Fibroblast of lung (primary cell): ENCODE data around the gene GP1BB. TPM values are rescaled to one million over a fixed set of nuclear protein-coding genes. Genes with fewer than 3 reads are reported as not detected.

ENCODE experiments used
- DNase-seq, 2 donors: peaks; one replicate each; pipeline versions ENCODE4 v3.0.0 to v3.0.0-alpha.2; 2010; ENCODE audit warnings: low read depth in 2 of 2
- H2AFZ ChIP-seq: 2 replicates; pipeline ENCODE4 v1.5.1; 2012; ENCODE audit warnings: low read length, control low read depth, inconsistent platforms
- H3K27ac ChIP-seq: 2 replicates; pipeline ENCODE4 v1.5.1; 2011; ENCODE audit warnings: low read length, control low read depth; ENCODE audit not compliant: insufficient read depth
- H3K27me3 ChIP-seq: 2 replicates; pipeline ENCODE4 v1.5.1; 2011; ENCODE audit warnings: mild to moderate bottlenecking, low read length; ENCODE audit not compliant: control insufficient read depth, insufficient read depth
- H3K36me3 ChIP-seq: 2 replicates; pipeline ENCODE4 v1.5.1; 2011; ENCODE audit warnings: low read length; ENCODE audit not compliant: control insufficient read depth, insufficient read depth
- H3K4me1 ChIP-seq: 2 replicates; pipeline ENCODE4 v1.5.1; 2011; ENCODE audit warnings: low read length; ENCODE audit not compliant: control insufficient read depth, insufficient read depth; ENCODE audit errors: extremely low read depth
- H3K4me2 ChIP-seq: 2 replicates; pipeline ENCODE4 v1.5.1; 2011; ENCODE audit warnings: low read length, control low read depth; ENCODE audit not compliant: insufficient read depth; ENCODE audit errors: extremely low read depth
- H3K4me3 ChIP-seq, 4 experiments: fragments of 200-600 bp in 1 of 4; sonication (generic) in 1 of 4; replicated peaks in 1 of 4; 2 replicates each; pipeline ENCODE4 v1.5.1; 2011 to 2016; ENCODE audit warnings: low read length in 4 of 4, low read depth in 3 of 4, mild to moderate bottlenecking in 3 of 4, control low read depth in 2 of 4, inconsistent platforms in 1 of 4, mixed read lengths in 1 of 4; ENCODE audit not compliant: insufficient read depth in 1 of 4; ENCODE audit errors: control extremely low read depth in 1 of 4
- H3K79me2 ChIP-seq: 2 replicates; pipeline ENCODE4 v1.5.1; 2012; ENCODE audit warnings: mild to moderate bottlenecking, low read length, inconsistent platforms; ENCODE audit not compliant: control insufficient read depth, insufficient read depth
- H3K9ac ChIP-seq: 2 replicates; pipeline ENCODE4 v1.5.1; 2011; ENCODE audit warnings: mild to moderate bottlenecking, low read length, control low read depth; ENCODE audit not compliant: insufficient read depth
- H3K9me3 ChIP-seq: 2 replicates; pipeline ENCODE4 v1.5.1; 2012; ENCODE audit warnings: low read depth, low read length; ENCODE audit not compliant: control insufficient read depth, insufficient read depth
- H4K20me1 ChIP-seq: 2 replicates; pipeline ENCODE4 v1.5.1; 2011; ENCODE audit warnings: low read length; ENCODE audit not compliant: control insufficient read depth, insufficient read depth; ENCODE audit errors: extremely low read depth
- CTCF ChIP-seq, 2 donors: IDR thresholded peaks in 1 of 2; conservative IDR thresholded peaks in 1 of 2; 1 replicate in 1 of 2; 2 replicates in 1 of 2; pipeline ENCODE4 v1.5.1; 2011 to 2012; ENCODE audit warnings: low read length in 2 of 2, control low read depth in 1 of 2, inconsistent platforms in 1 of 2, low read depth in 1 of 2, mild to moderate bottlenecking in 1 of 2
- EZH2 ChIP-seq: IDR thresholded peaks from 2 replicates; pipeline ENCODE4 v1.5.1; 2012; ENCODE audit warnings: low read length, control low read depth, mild to moderate bottlenecking; ENCODE audit errors: missing control alignments
- polyA plus RNA-seq, 2 donors: library from polyadenylated mRNA; depleted of rRNA in 1 of 2; stranded (reverse) in 1 of 2; unstranded in 1 of 2; fragments of >200 nt; gene quantifications; 2 replicates each; pipeline ENCODE4 v1.2.1, GENCODE V29; 2011 to 2012; ENCODE audit warnings: missing spikeins in 1 of 2
- total RNA-seq: library from RNA; depleted of rRNA; stranded (reverse); fragments of >200 nt; gene quantifications from 2 replicates; pipeline ENCODE4 v1.2.1, GENCODE V29; 2014

Gene GP1BB
- total and polyA plus RNA-seq, 2 donors (not counting 1 experiment from before 2014, with no cell fraction given), result 0.50 to 1.8 TPM

DNA sequence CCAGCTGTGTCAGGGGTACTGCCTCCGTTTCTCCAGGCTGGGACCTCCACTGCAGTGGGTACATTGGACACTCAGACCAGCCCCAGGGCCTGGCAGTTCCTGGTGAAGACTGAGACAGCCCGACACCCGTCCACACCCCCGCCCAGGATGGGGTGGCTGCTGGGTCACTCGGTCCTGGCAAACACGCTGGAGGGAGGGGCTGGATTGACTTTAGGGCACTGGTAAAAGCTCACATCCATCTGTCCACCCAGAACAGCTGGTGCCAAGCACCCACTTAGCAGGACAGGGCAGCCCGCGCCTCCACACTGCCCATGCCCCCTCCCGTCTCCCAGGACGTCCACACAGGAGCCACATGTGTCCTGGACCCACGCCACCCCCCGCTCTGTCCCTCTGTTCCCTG, 26.5 kb downstream of the GP1BB start:
- Histone ChIP-seq H3K27me3 (peaks cover 23% of the 10 kb centered on the region), H3K9ac (no peak overlapping the region), H3K27ac (no peak overlapping the region), H3K4me2 (no peak overlapping the region), H3K79me2 (no peaks in the 10 kb centered on the region), H2AFZ (no peak overlapping the region), H3K36me3 (no peaks in the 10 kb centered on the region), H3K4me1 (no peaks in the 10 kb centered on the region), H3K9me3 (no peaks in the 10 kb centered on the region), H3K4me3 (no peak overlapping the region), H4K20me1 (no peaks in the 10 kb centered on the region)
- DNase-seq, result no peak
- TF ChIP-seq EZH2 (no peak), CTCF (conservative IDR thresholded peaks at IDR 0.05 in 1 of 2, IDR thresholded peaks at IDR 0.05 in 1 of 2; ENCODE audit: low read depth in 1 of 2, low read length in 2 of 2) (no peak)

- Histone ChIP-seq H3K79me2 (no peaks in the 10 kb centered on the region), H3K4me1 (no peaks in the 10 kb centered on the region), H3K27me3 (peaks cover 29% of the 10 kb centered on the region), H3K4me2 (no peak overlapping the region), H3K9me3 (no peaks in the 10 kb centered on the region), H4K20me1 (no peaks in the 10 kb centered on the region), H3K9ac (no peak overlapping the region), H2AFZ (no peak overlapping the region), H3K4me3 (no peak overlapping the region), H3K36me3 (no peaks in the 10 kb centered on the region), H3K27ac (no peak overlapping the region)
- TF ChIP-seq CTCF (conservative IDR thresholded peaks at IDR 0.05 in 1 of 2, IDR thresholded peaks at IDR 0.05 in 1 of 2; ENCODE audit: low read depth in 1 of 2, low read length in 2 of 2) (no peak), EZH2 (no peak)
- DNase-seq, result peak; percentile 13 to 74
Measured at GRCh38 chr22:19750507-19751490, 27.5 kb downstream of the GP1BB start.

DNA sequence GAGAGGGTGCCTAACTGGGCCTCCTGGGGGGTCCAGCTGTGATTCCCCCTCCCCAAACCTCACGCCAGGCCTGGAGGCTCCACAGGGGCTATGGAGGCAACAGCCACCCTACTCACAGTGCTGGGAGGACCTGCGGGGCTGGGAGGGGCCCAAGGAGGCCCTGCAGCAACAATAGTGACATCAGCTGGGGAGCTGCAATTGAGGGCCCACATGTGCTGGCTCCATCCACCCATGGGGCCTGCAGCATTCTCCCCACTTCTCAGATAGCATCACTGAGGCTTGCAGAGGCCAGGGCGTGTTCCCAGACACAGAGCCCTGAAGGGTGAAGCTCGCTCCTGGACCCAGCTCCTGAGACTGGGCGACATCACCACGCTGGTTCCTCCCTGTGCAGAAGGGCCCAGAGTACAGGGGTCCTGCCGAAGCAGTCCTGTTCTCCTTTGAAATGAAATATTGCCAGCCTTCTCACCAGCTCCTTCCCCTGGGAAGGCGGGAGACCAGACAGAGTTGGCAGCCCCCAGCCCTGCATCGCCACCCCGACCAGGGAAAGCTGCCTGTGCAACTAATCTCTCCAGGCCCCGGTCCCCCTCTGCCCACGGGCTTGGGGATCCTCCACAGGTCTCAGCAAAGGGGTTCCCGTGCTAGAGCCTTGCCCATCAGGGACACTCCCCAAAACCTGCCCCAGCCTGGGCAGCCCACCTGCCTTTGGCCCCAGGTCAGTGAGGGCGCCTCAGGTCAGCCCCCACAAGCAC, 28.3 kb downstream of the GP1BB start:
- no peak overlapping the region for H3K4me2 ChIP-seq
- no peak overlapping the region for H3K9ac ChIP-seq
- no peak overlapping the region for H2AFZ ChIP-seq
- H3K27ac ChIP-seq, result no peak overlapping the region
- no peaks in the 10 kb centered on the region for H4K20me1 ChIP-seq
- no peak for DNase-seq
- TF ChIP-seq CTCF (conservative IDR thresholded peaks at IDR 0.05 in 1 of 2, IDR thresholded peaks at IDR 0.05 in 1 of 2; ENCODE audit: low read depth in 1 of 2, low read length in 2 of 2), result no peak
- no peak for TF ChIP-seq EZH2
- no peak overlapping the region for H3K4me3 ChIP-seq
- H3K79me2 ChIP-seq, result no peaks in the 10 kb centered on the region
- H3K36me3 ChIP-seq, result no peaks in the 10 kb centered on the region
- no peaks in the 10 kb centered on the region for H3K4me1 ChIP-seq
- H3K27me3 ChIP-seq, result peaks cover 38% of the 10 kb centered on the region
- H3K9me3 ChIP-seq, result no peaks in the 10 kb centered on the region
